SK-N-SH (cell line): Measurements from ENCODE around the gene ANAPC4. TPM values are rescaled to one million over a fixed set of nuclear protein-coding genes. Genes with fewer than 3 reads are reported as not detected.

ENCODE experiments used
- CTCF ChIA-PET: fragments of 300-600, 350-600 bp; formaldehyde crosslinking; extraction: SDS; loops from one replicate; lab custom pipeline; 2021; lab: Yijun Ruan, JAX
- POLR2A ChIA-PET: fragments of 350-600 bp; sonication (Branson Sonifier 250); formaldehyde crosslinking; extraction: SDS; loops from one replicate; lab custom pipeline; 2020; ENCODE audit warnings: antibody characterized with exemption, inconsistent platforms; lab: Yijun Ruan, JAX
- DNase-seq: peaks from one replicate; pipeline ENCODE4 v3.0.0; 2012
- H2AFZ ChIP-seq: fragments of 200-600 bp; sonication (generic); 2 replicates; pipeline ENCODE4 v1.8.1; 2016; ENCODE audit warnings: antibody characterized with exemption, mild to moderate bottlenecking, low read depth
- H3F3A ChIP-seq: fragments of 200-600 bp; sonication (generic); replicated peaks from 2 replicates; pipeline ENCODE3; 2016; ENCODE audit warnings: antibody characterized with exemption, mild to moderate bottlenecking; ENCODE audit not compliant: insufficient read depth
- H3K27ac ChIP-seq, 2 experiments: fragments of 200-500 bp in 1 of 2; fragments of 200-600 bp in 1 of 2; sonication (Bioruptor generic) in 1 of 2; sonication (generic), shearing (Covaris generic) in 1 of 2; 2 replicates each; pipeline versions ENCODE4 v1.5.1 to v1.6.1; 2014 to 2016; ENCODE audit warnings: low read depth in 2 of 2, inconsistent platforms in 1 of 2, low read length in 1 of 2, mild to moderate bottlenecking in 1 of 2, mixed read lengths in 1 of 2
- H3K27me3 ChIP-seq: fragments of 200-600 bp; sonication (generic), shearing (Covaris generic); 2 replicates; pipeline ENCODE4 v1.6.1; 2016; ENCODE audit warnings: mixed run types; ENCODE audit not compliant: insufficient read depth
- H3K36me3 ChIP-seq, 2 experiments: fragments of 200-500 bp in 1 of 2; fragments of 200-600 bp in 1 of 2; sonication (Bioruptor generic) in 1 of 2; sonication (generic) in 1 of 2; replicated peaks in 1 of 2; 2 replicates each; pipeline versions ENCODE3 to v1.5.1; 2014 to 2016; ENCODE audit warnings: low read length in 1 of 2, mild to moderate bottlenecking in 1 of 2; ENCODE audit not compliant: insufficient read depth in 2 of 2, control insufficient read depth in 1 of 2
- H3K4me1 ChIP-seq, 2 experiments: fragments of 200-500 bp in 1 of 2; fragments of 200-600 bp in 1 of 2; sonication (Bioruptor generic) in 1 of 2; sonication (generic), shearing (Covaris generic) in 1 of 2; 2 replicates each; pipeline versions ENCODE4 v1.5.1 to v1.6.1; 2014 to 2016; ENCODE audit warnings: low read depth in 1 of 2, low read length in 1 of 2, mixed run types in 1 of 2; ENCODE audit not compliant: insufficient read depth in 2 of 2, control insufficient read depth in 1 of 2
- H3K4me2 ChIP-seq: fragments of 200-600 bp; sonication (generic), shearing (Covaris generic); 2 replicates; pipeline ENCODE4 v1.6.1; 2017; ENCODE audit warnings: mixed run types
- H3K4me3 ChIP-seq, 2 experiments: fragments of 200-500 bp in 1 of 2; fragments of 200-600 bp in 1 of 2; sonication (Bioruptor generic) in 1 of 2; sonication (generic), shearing (Covaris generic) in 1 of 2; 2 replicates each; pipeline versions ENCODE4 v1.5.1 to v1.8.1; 2014 to 2016; ENCODE audit warnings: low read depth in 2 of 2, inconsistent platforms in 1 of 2, low read length in 1 of 2, mild to moderate bottlenecking in 1 of 2, mixed read lengths in 1 of 2, moderate library complexity in 1 of 2
- H3K79me2 ChIP-seq: fragments of 200-600 bp; sonication (generic); 2 replicates; pipeline ENCODE4 v1.8.1; 2017; ENCODE audit warnings: mild to moderate bottlenecking; ENCODE audit not compliant: insufficient read depth
- H3K9ac ChIP-seq: fragments of 200-600 bp; sonication (generic); 2 replicates; pipeline ENCODE4 v1.6.1; 2017; ENCODE audit warnings: mixed run types
- H3K9me2 ChIP-seq: fragments of 200-600 bp; sonication (generic); 2 replicates; pipeline ENCODE4 v1.6.1; 2017; ENCODE audit warnings: mixed run types
- H3K9me3 ChIP-seq: fragments of 200-600 bp; sonication (generic); 2 replicates; pipeline ENCODE4 v1.6.1; 2017; ENCODE audit warnings: mixed run types, mild to moderate bottlenecking, moderate library complexity
- H4K20me1 ChIP-seq: fragments of 200-600 bp; sonication (generic); 2 replicates; pipeline ENCODE4 v1.6.1; 2017; ENCODE audit warnings: mild to moderate bottlenecking, mixed run types; ENCODE audit not compliant: insufficient read depth
- FOSL2 ChIP-seq: IDR thresholded peaks from 2 replicates; pipeline ENCODE4 v1.4.0; 2012; ENCODE audit warnings: low read depth, mild to moderate bottlenecking, moderate library complexity, borderline replicate concordance
- FOXJ3 ChIP-seq: sonication (generic); formaldehyde crosslinking; IDR thresholded peaks from 2 replicates; pipeline ENCODE4 v1.5.1; 2020; ENCODE audit warnings: mild to moderate bottlenecking, missing genetic modification reagents
- FOXM1 ChIP-seq: IDR thresholded peaks from 2 replicates; pipeline ENCODE4 v1.4.0; 2012; ENCODE audit warnings: low read depth, mild to moderate bottlenecking
- GABPA ChIP-seq: IDR thresholded peaks from 2 replicates; pipeline ENCODE4 v1.4.0; 2012; ENCODE audit warnings: low read depth, mild to moderate bottlenecking
- JUND ChIP-seq: IDR thresholded peaks from 2 replicates; pipeline ENCODE4 v1.4.0; 2012
- MEF2A ChIP-seq: IDR thresholded peaks from 2 replicates; pipeline ENCODE4 v1.4.0; 2012; ENCODE audit warnings: low read depth, borderline replicate concordance
- NFIC ChIP-seq: IDR thresholded peaks from 2 replicates; pipeline ENCODE4 v1.4.0; 2012; ENCODE audit warnings: borderline replicate concordance
- NRF1 ChIP-seq: IDR thresholded peaks from 2 replicates; pipeline ENCODE4 v1.6.1; 2012; ENCODE audit warnings: low read depth, mild to moderate bottlenecking, low read length
- RFX5 ChIP-seq: IDR thresholded peaks from 2 replicates; pipeline ENCODE4 v1.6.1; 2012; ENCODE audit warnings: mild to moderate bottlenecking, improper control_type of control experiment, low read length
- TEAD4 ChIP-seq: IDR thresholded peaks from 2 replicates; pipeline ENCODE4 v1.4.0; 2012; ENCODE audit warnings: mild to moderate bottlenecking, borderline replicate concordance; ENCODE audit not compliant: insufficient read depth
- YY1 ChIP-seq: IDR thresholded peaks from 2 replicates; pipeline ENCODE4 v1.4.0; 2012; ENCODE audit warnings: low read depth, mild to moderate bottlenecking
- WGBS: methylation state at CpG from one replicate; pipeline ENCODE4 v1.1.6; 2017; ENCODE audit warnings: low lambda C conversion rate; 5-methylcytosine and 5-hydroxymethylcytosine counted together
- polyA plus RNA-seq, 3 experiments: library from polyadenylated mRNA; depleted of rRNA; stranded (reverse); fragments of >200 nt; gene quantifications; 2 replicates each; pipeline ENCODE4 v1.2.3, GENCODE V29; 2012
- TF ChIP-seq, protein P1 (sequence below): fragments of 200-600 bp; sonication (generic); IDR thresholded peaks from 2 replicates; pipeline ENCODE4 v1.6.1; 2017; ENCODE audit warnings: antibody characterized with exemption, mild to moderate bottlenecking, moderate library complexity
- TF ChIP-seq, protein P2 (sequence below): fragments of 150-350 bp; IDR thresholded peaks from 2 replicates; pipeline ENCODE4 v1.6.1; 2017; ENCODE audit warnings: antibody characterized with exemption, low read length, low read depth, borderline replicate concordance

The ANAPC4 gene
- polyA plus RNA-seq, 1 of the 3 experiments (the other 2 are of a cell fraction), result 7.7 TPM

DNA sequence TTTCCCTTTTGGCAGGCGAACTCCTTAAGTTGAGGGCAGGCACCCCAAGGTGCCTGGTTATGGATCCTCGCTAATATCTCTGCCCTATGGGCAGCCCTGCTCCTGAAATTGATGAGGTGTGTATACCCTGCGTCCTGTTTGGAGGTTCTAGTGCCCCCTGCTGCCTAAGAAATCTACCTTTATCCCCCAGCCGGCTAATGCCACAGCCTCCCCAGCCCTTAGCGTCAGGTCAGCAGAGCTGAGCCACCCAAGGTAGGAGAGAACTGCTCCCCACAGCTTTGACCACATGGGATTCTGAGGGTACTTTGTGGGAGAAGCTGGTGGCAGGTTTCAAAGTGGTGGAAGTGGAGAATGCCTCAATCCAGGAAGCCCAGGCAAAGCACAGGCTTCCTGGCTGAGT lies 50.8 kb downstream of the ANAPC4 start:
- Histone ChIP-seq H2AFZ (no peak overlapping the region), H3K9me3 (no peaks in the 10 kb centered on the region), H3K9ac (no peak overlapping the region), H3K4me2 (no peak overlapping the region), H3F3A (no peaks in the 10 kb centered on the region), H3K4me1 (peaks cover 0 to 11% of the 10 kb centered on the region in 2 experiments; a peak in 1 of 4 replicates), H3K9me2 (no peaks in the 10 kb centered on the region), H3K4me3 (no peak overlapping the region), H3K27ac (no peak overlapping the region), H4K20me1 (no peaks in the 10 kb centered on the region), H3K27me3 (no peaks in the 10 kb centered on the region), H3K79me2 (no peaks in the 10 kb centered on the region), H3K36me3 (no peaks in the 10 kb centered on the region)
- ChIA-PET POLR2A (no interaction called here), CTCF (interaction anchor here (1.0 kb wide), 1 partner anchor 12 kb away, joined by 4 read pairs; no protein-coding TSS in a partner anchor)
- TF ChIP-seq RFX5 (no peak), YY1 (no peak), FOXJ3 (CRISPR knock-in tag) (no peak), MEF2A (no peak), GABPA (no peak), JUND (no peak), FOSL2 (no peak)
- TF ChIP-seq, protein P1, sequence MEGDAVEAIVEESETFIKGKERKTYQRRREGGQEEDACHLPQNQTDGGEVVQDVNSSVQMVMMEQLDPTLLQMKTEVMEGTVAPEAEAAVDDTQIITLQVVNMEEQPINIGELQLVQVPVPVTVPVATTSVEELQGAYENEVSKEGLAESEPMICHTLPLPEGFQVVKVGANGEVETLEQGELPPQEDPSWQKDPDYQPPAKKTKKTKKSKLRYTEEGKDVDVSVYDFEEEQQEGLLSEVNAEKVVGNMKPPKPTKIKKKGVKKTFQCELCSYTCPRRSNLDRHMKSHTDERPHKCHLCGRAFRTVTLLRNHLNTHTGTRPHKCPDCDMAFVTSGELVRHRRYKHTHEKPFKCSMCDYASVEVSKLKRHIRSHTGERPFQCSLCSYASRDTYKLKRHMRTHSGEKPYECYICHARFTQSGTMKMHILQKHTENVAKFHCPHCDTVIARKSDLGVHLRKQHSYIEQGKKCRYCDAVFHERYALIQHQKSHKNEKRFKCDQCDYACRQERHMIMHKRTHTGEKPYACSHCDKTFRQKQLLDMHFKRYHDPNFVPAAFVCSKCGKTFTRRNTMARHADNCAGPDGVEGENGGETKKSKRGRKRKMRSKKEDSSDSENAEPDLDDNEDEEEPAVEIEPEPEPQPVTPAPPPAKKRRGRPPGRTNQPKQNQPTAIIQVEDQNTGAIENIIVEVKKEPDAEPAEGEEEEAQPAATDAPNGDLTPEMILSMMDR, result no peak
- 65% methylated on average over 5 of the region's 5 CpGs for WGBS
- no peak for DNase-seq

DNA sequence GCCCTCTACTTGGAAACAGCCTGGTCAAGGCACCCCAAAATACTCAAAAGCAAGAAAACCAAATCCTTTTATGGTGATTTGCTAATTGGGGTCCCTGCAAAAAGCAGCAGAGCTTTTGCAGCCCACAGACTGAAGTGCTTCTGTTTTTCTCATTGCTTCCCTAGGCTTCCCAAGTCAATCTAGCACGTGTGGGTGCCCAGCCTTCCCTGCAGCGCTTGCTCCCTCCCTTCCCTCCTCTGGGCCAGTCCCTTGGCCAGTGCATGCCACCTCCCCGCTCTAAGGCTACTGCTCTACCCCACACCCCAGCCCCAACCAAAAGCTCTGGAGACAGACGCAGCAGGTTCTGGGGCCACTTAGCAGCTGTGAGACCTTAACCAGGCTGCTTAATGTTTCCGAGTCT lies 53.6 kb downstream of the ANAPC4 start:
- no peaks in the 10 kb centered on the region for H3K36me3 ChIP-seq
- no peaks in the 10 kb centered on the region for H3K27me3 ChIP-seq
- H3F3A ChIP-seq, result no peaks in the 10 kb centered on the region
- no peak overlapping the region for H2AFZ ChIP-seq
- TF ChIP-seq, protein P2, sequence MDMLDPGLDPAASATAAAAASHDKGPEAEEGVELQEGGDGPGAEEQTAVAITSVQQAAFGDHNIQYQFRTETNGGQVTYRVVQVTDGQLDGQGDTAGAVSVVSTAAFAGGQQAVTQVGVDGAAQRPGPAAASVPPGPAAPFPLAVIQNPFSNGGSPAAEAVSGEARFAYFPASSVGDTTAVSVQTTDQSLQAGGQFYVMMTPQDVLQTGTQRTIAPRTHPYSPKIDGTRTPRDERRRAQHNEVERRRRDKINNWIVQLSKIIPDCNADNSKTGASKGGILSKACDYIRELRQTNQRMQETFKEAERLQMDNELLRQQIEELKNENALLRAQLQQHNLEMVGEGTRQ, result no peak
- TF ChIP-seq TEAD4 (no peak), RFX5 (no peak), NRF1 (no peak), FOXM1 (no peak), MEF2A (no peak), NFIC (no peak)
- no peak overlapping the region for H3K9ac ChIP-seq
- no peak for DNase-seq
- no peak overlapping the region for H3K27ac ChIP-seq
- H3K79me2 ChIP-seq, result no peaks in the 10 kb centered on the region
- CTCF ChIA-PET, result interaction anchor here (1.6 to 3.0 kb wide), 2 partner anchors 10 to 337 kb away, joined by 5 to 21 read pairs; no protein-coding TSS in a partner anchor
- no peak overlapping the region for H3K4me2 ChIP-seq
- no peaks in the 10 kb centered on the region for H3K9me3 ChIP-seq
- WGBS, result 72% methylated on average over 4 of the region's 5 CpGs
- H3K4me1 ChIP-seq, result peaks cover 0 to 1% of the 10 kb centered on the region in 2 experiments; a peak in 1 of 4 replicates
- H3K4me3 ChIP-seq, result no peak overlapping the region
- POLR2A ChIA-PET, result no interaction called here
- no peaks in the 10 kb centered on the region for H4K20me1 ChIP-seq
- no peaks in the 10 kb centered on the region for H3K9me2 ChIP-seq
